GM21576 (cell line): Measurements from ENCODE around the gene MAML2.

Experiments
- ATAC-seq: cut with Tn5 transposase; IDR thresholded peaks from one replicate; pipeline ENCODE4 v1.9.1; 2021; ENCODE audit warnings: mild to moderate bottlenecking, moderate library complexity; ENCODE audit not compliant: unreplicated experiment

MAML2 gene

GRCh38 chr11:96242971-96243647 lies 99.9 kb downstream of the MAML2 start:
- ATAC-seq, result peak; percentile 86

GRCh38 chr11:96242191-96242847 lies 100.7 kb downstream of the MAML2 start:
- ATAC-seq, result no peak

GRCh38 chr11:96241331-96241841 lies 101.6 kb downstream of the MAML2 start:
- no peak for ATAC-seq

DNA sequence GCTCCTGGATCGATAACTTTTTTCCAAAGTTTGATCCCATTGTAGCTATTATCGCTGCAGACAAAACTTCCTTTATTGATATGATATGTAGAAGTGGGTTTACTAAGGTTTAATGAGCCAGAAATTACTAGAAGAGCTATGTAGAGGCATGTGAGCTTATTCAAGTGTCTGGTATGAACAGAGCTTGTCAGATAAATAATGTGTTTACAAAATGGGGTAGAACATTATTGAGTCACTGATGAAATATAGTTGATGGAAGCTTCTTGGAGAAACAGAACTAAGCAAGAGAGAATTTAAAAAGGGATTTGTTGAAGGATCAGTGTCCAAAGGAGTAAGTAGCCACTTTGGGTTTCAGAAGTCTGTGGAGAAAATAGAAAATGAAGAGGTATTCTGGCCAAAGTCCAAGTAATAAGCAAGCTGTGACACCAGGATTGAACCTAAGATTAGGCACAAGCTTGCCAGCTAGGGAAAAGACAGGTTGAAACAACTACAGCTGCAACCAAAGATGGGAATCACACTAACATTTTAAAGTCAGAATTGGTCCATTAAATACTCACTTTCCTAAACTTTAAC lies 104.3 kb downstream of the MAML2 start:
- no peak for ATAC-seq

GRCh38 chr11:96237766-96238266 lies 105.2 kb downstream of the MAML2 start:
- no peak for ATAC-seq

GRCh38 chr11:96235751-96236150 lies 107.2 kb downstream of the MAML2 start:
- ATAC-seq, result peak; percentile 91

DNA sequence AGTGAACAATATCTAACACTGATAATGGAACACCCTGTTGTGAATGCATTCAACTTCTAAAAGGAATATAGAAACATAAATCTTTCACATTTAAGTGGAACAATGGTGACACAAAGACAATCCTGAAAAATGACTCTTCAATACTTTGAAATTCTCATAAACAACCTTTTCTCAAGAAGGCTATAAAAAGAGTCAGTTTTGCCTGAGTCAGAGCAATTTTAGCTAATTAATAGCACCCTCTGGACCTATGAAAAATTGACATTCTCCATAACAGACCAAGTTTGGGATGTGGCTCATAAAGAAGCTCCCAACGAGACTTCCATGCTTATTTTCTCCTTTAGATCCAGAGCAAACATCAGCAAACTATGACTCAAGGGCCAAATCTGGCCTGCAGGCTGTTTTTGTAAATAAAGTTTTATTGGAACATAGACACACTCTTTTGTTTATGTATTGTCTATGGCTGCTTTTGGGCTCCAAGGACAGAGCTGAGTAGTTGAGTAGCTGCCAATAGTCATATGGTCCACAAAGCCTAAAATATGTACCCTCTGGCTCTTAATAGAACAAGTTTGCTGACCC lies 108.0 kb downstream of the MAML2 start:
- no peak for ATAC-seq

- no peak for ATAC-seq
Observed at GRCh38 chr11:96232132-96232531, 110.9 kb downstream of the MAML2 start.

GRCh38 chr11:96230686-96231085 lies 112.3 kb downstream of the MAML2 start:
- no peak for ATAC-seq

DNA sequence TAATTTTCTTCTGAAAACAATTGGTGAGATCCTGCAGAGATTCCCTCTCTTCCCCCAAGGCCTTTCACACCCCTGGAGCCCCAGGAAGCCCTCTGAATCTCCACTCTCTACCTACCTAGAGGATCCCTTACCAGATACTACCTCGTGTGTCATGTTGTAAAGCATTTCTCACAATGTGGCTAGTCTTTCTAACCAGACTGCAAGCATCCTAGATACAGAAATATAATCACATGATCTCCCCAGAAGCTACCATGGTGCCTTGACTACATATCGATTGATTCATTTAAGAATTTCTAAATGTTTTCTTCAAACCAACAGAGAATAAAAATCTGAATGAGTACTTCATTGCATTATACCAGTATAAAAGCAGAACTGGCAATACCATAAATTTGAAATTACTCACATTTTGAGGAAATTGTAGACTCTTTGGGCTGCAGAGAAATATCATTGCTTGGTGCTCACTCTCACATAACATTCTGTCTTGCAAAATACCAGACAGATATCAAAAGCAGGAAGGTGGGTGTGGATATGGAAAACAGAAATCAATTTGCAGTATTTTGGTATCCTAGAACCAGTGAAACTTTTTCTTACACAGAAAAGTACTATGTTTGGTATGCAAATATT lies 113.5 kb downstream of the MAML2 start:
- ATAC-seq, result no peak

- no peak for ATAC-seq
Observed at GRCh38 chr11:96228910-96229309, 114.1 kb downstream of the MAML2 start.

- no peak for ATAC-seq
Observed at GRCh38 chr11:96228473-96228891, 114.5 kb downstream of the MAML2 start.

- no peak for ATAC-seq
Observed at GRCh38 chr11:96227244-96227643, 115.8 kb downstream of the MAML2 start.

GRCh38 chr11:96223083-96223482 lies 119.9 kb downstream of the MAML2 start:
- no peak for ATAC-seq

GRCh38 chr11:96222102-96222501 lies 120.9 kb downstream of the MAML2 start:
- ATAC-seq, result no peak

GRCh38 chr11:96221244-96222070 lies 121.5 kb downstream of the MAML2 start:
- no peak for ATAC-seq

- ATAC-seq, result no peak
Observed at GRCh38 chr11:96219981-96220623, 122.9 kb downstream of the MAML2 start.

GRCh38 chr11:96218901-96219300 lies 124.1 kb downstream of the MAML2 start:
- no peak for ATAC-seq

- no peak for ATAC-seq
Observed at GRCh38 chr11:96218006-96218405, 125.0 kb downstream of the MAML2 start.

DNA sequence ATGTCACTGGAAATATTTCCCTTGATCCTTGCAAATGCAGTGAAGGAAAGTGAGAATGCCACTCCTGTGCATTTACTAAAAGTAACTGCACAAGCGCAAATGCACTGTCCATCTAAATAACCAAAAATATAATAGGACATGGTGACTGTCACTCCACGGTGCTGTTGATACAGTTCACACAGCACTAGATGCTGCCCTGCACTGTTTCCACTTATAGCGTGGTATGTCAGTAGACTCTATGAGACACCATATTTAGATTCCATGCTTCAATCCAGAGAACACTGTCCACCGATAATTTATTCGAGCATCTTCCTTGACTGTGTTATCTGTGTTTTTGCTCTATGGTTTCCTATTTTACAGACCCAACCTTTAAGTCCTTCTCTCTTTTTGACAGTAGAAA lies 125.8 kb downstream of the MAML2 start:
- no peak for ATAC-seq
